K562 (cell line): ENCODE results near the gene RNPEPL1. TPM values are rescaled to one million over a fixed set of nuclear protein-coding genes. Genes with fewer than 3 reads are reported as not detected.

ENCODE experiments used
- ESRRA ChIP-seq: fragments of 450-650 bp; IDR thresholded peaks from 2 replicates; pipeline ENCODE4 v1.6.1; 2014; ENCODE audit warnings: low read depth, mild to moderate bottlenecking, moderate library complexity, borderline replicate concordance
- GTF3C2 ChIP-seq: IDR thresholded peaks from 3 replicates; pipeline ENCODE4 v1.6.1; 2011; ENCODE audit warnings: borderline replicate concordance, mild to moderate bottlenecking, moderate library complexity; ENCODE audit not compliant: insufficient read length; ENCODE audit errors: extremely low read depth
- HOMEZ ChIP-seq: fragments of 250-450 bp; sonication (Bioruptor Pico); IDR thresholded peaks from 2 replicates; pipeline ENCODE4 v1.4.0; 2020; ENCODE audit warnings: mild to moderate bottlenecking, moderate library complexity
- MYBL2 ChIP-seq, 2 experiments: fragments of 450-650 bp in 1 of 2; sonication (generic) in 1 of 2; formaldehyde crosslinking in 1 of 2; IDR thresholded peaks; 2 replicates each; pipeline versions ENCODE4 v1.6.1 to v1.8.1; 2017 to 2022; ENCODE audit warnings: borderline replicate concordance in 1 of 2, inconsistent platforms in 1 of 2, low read depth in 1 of 2, mild to moderate bottlenecking in 1 of 2, missing genetic modification reagents in 1 of 2, moderate library complexity in 1 of 2
- NFRKB ChIP-seq: fragments of 450-650 bp; IDR thresholded peaks from 2 replicates; pipeline ENCODE4 v1.6.1; 2016; ENCODE audit warnings: low read depth
- SMAD2 ChIP-seq: fragments of 150-350 bp; IDR thresholded peaks from 2 replicates; pipeline ENCODE4 v1.6.1; 2014; ENCODE audit warnings: low read depth, mild to moderate bottlenecking, low read length
- TEAD1 ChIP-seq, 2 experiments: fragments of 450-650 bp in 1 of 2; sonication (generic) in 1 of 2; formaldehyde crosslinking; IDR thresholded peaks; 2 replicates each; pipeline versions ENCODE4 v1.4.0 to v1.8.0; 2020 to 2022; ENCODE audit warnings: mild to moderate bottlenecking in 2 of 2, missing genetic modification reagents in 1 of 2
- TFAP4 ChIP-seq: sonication (generic); formaldehyde crosslinking; IDR thresholded peaks from 2 replicates; pipeline ENCODE4 v1.8.0; 2022; ENCODE audit warnings: missing genetic modification reagents, mild to moderate bottlenecking, moderate library complexity, borderline replicate concordance
- TRIM24 ChIP-seq, 2 experiments: fragments of 450-650 bp; IDR thresholded peaks; 2 replicates each; pipeline ENCODE4 v1.6.1; 2016
- WHSC1 ChIP-seq: IDR thresholded peaks from one replicate; pipeline ENCODE4 v1.6.1; 2012; ENCODE audit warnings: low read length, control low read depth, inconsistent platforms
- ZNF197 ChIP-seq: fragments of 200-800 bp; sonication (Bioruptor generic); IDR thresholded peaks from 2 replicates; pipeline ENCODE4 v1.6.1; 2016; ENCODE audit warnings: low read depth, missing genetic modification characterization, missing compliant biosample characterization
- ZNF584 ChIP-seq: fragments of 200-800 bp; sonication (Bioruptor generic); IDR thresholded peaks from 2 replicates; pipeline ENCODE4 v1.6.1; 2016; ENCODE audit warnings: low read depth, mild to moderate bottlenecking, missing genetic modification characterization, missing compliant biosample characterization
- ZNF592 ChIP-seq: fragments of 450-650 bp; IDR thresholded peaks from 2 replicates; pipeline ENCODE4 v1.6.1; 2017; ENCODE audit warnings: antibody characterized with exemption, mild to moderate bottlenecking
- ZNF639 ChIP-seq, 2 experiments: fragments of 200-800 bp in 1 of 2; sonication (Bioruptor generic) in 1 of 2; sonication (generic) in 1 of 2; formaldehyde crosslinking in 1 of 2; IDR thresholded peaks in 1 of 2; conservative IDR thresholded peaks in 1 of 2; 2 replicates each; pipeline versions ENCODE4 v1.5.0 to v1.6.1; 2016 to 2020; ENCODE audit warnings: missing compliant biosample characterization in 1 of 2, missing genetic modification characterization in 1 of 2, missing genetic modification reagents in 1 of 2
- polyA plus RNA-seq, 8 experiments: library from polyadenylated mRNA; depleted of rRNA in 4 of 8; stranded (reverse) in 5 of 8; unstranded in 3 of 8; fragments of >200 nt; fragmentation: Nextera tagmentation in 2 of 8; fragmentation: Illumina TruSeq in 1 of 8; extraction: Ambion mirVana in 2 of 8; extraction: Trizol in 1 of 8; gene quantifications; 2 replicates each; pipeline versions ENCODE4 v1.2.1 to v1.2.3, GENCODE V29; 2011 to 2014; ENCODE audit warnings: inconsistent platforms in 1 of 8, missing spikeins in 1 of 8
- total RNA-seq, 7 experiments: library from RNA; depleted of rRNA in 6 of 7; stranded (reverse); fragments of >200 nt in 6 of 7; fragmentation: Illumina TruSeq in 2 of 7; extraction: Trizol in 2 of 7; gene quantifications; 2 replicates each; pipeline versions ENCODE4 v1.2.1 to v1.2.3, GENCODE V29; 2011 to 2021; ENCODE audit warnings: low replicate concordance in 1 of 7

RNPEPL1 gene
- total and polyA plus RNA-seq, 9 of the 15 experiments (the other 6 are each of a cell fraction or from before 2014, with no cell fraction given), result 0.07 to 38.7 (median 5.6) TPM

GRCh38 chr2:240579771-240580614 lies 11.7 kb downstream of the RNPEPL1 start (continued):
- TF ChIP-seq MYBL2 (IDR thresholded peaks at IDR 0.05; ENCODE audit: low read depth) (no peak), MYBL2 (CRISPR knock-in tag; IDR thresholded peaks at IDR 0.05; ENCODE audit: borderline replicate concordance) (no peak), TEAD1 (CRISPR knock-in tag; IDR thresholded peaks at IDR 0.05) (no peak), GTF3C2 (no peak), ZNF584 (CRISPR knock-in tag) (no peak), WHSC1 (no peak), HOMEZ (CRISPR knock-in tag) (no peak), NFRKB (no peak), ZNF197 (CRISPR knock-in tag) (no peak), SMAD2 (no peak), ZNF592 (peak; percentile 67), ESRRA (no peak), TRIM24 (IDR thresholded peaks at IDR 0.05) (no peak), ZNF639 (CRISPR knock-in tag; conservative IDR thresholded peaks at IDR 0.05 in 1 of 2, IDR thresholded peaks at IDR 0.05 in 1 of 2) (no peak), TFAP4 (CRISPR knock-in tag) (0 out of 2 replicates have a peak, but pooled peaks have one; percentile 17)
